Vagina (tissue), 2 donors: Measurements from ENCODE around the gene EXOC3.

Experiments used
- CTCF ChIP-seq, 3 experiments: fragments of 450-650 bp in 2 of 3; fragments of 200-600 bp in 1 of 3; sonication (generic) in 1 of 3; IDR thresholded peaks; one replicate each; pipeline ENCODE4 v1.5.1; 2017 to 2019; ENCODE audit warnings: antibody characterized with exemption in 3 of 3, mild to moderate bottlenecking in 2 of 3, moderate library complexity in 2 of 3
- POLR2AphosphoS5 ChIP-seq, 2 donors: sonication (generic); formaldehyde crosslinking; IDR thresholded peaks; one replicate each; pipeline ENCODE4 v1.9.0; 2017; ENCODE audit warnings: antibody characterized with exemption in 2 of 2, mild to moderate bottlenecking in 2 of 2, low read depth in 1 of 2; ENCODE audit not compliant: insufficient read depth in 1 of 2

- no peak for TF ChIP-seq POLR2AphosphoS5 (IDR thresholded peaks at IDR 0.05; ENCODE audit: insufficient read depth in 1 of 2, low read depth in 1 of 2)
- TF ChIP-seq CTCF (IDR thresholded peaks at IDR 0.05): no peak
Observed at GRCh38 chr5:402615-403359, 40.2 kb upstream of the EXOC3 start.
